Measurements from ENCODE around the gene ADGRF3. TPM values are rescaled to one million over a fixed set of nuclear protein-coding genes. Genes with fewer than 3 reads are reported as not detected.

The ADGRF3 gene
- total and polyA plus RNA-seq, 8 donors, result 0.28 to 1.4 (median 0.67) TPM

DNA sequence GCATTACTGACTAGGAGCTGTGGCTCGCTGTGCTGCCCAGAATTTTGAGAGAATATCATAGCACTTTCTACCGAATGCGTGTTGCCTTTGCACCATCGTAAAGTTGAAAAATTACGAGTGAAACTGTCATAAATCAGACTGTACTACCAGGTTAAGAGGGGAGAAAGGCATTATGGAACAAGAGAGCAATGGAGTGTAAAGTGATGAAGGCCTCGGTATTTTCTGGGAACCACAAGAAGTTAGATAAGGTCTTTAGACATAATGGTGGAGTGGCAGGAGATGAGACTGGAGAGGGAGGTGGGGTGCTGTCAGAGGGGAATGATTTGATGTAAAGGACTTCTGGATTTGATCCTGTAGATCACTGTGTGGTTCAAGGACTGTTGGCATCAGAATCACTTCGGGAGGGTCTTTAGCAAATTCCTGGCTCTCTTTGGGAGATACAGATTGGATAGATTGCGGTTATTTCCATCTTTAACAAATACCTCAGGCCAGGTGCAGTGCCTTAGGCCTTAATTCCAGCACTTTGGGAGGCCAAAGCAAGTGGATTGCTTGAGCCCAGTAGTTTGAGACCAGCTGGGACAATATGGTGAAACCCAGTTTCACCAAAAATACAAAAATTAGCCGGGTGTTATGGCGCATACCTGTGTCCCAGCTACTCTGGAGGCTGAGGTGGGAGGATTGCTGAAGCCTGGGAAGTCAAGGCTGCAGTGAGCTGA, 4.9 kb upstream of the ADGRF3 start:
- 96% methylated on average over 10 of the region's 10 CpGs for WGBS, 2 donors
- intact Hi-C loops (cut with DNase I), result no loop called here

DNA sequence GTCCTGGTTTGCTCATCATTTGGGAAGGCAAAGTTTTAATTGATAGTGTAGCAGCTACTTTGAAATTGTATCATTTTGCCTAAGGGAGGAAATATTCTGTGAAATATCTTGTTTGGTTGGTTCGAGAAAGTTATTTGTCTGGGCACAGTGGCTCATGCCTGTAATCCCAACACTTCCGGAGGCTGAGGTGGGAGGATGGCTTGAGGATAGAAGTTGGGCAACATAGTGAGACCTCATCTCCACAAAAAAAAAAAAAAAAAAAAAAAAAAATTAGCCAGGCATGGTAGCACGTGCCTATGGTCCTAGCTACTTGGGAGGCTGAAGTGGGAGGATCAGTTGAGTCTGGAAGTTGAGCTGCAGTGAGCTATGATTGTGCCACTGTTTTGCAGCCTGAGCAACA, 3.1 kb upstream of the ADGRF3 start:
- no peaks in the 10 kb centered on the region for H3K27me3 ChIP-seq
- H3K4me1 ChIP-seq, result peaks cover 13 to 18% (median 16%) of the 10 kb centered on the region in 3 donors
- DNase-seq (no peak), FAIRE-seq (no peak), ATAC-seq (no peak)
- no peaks in the 10 kb centered on the region for H3K9me3 ChIP-seq
- no peak overlapping the region for H3K4me3 ChIP-seq
- intact Hi-C loops (cut with DNase I), result no loop called here
- no peaks in the 10 kb centered on the region for H3K36me3 ChIP-seq
- no peak overlapping the region for H3K27ac ChIP-seq
- TF ChIP-seq, protein P1, sequence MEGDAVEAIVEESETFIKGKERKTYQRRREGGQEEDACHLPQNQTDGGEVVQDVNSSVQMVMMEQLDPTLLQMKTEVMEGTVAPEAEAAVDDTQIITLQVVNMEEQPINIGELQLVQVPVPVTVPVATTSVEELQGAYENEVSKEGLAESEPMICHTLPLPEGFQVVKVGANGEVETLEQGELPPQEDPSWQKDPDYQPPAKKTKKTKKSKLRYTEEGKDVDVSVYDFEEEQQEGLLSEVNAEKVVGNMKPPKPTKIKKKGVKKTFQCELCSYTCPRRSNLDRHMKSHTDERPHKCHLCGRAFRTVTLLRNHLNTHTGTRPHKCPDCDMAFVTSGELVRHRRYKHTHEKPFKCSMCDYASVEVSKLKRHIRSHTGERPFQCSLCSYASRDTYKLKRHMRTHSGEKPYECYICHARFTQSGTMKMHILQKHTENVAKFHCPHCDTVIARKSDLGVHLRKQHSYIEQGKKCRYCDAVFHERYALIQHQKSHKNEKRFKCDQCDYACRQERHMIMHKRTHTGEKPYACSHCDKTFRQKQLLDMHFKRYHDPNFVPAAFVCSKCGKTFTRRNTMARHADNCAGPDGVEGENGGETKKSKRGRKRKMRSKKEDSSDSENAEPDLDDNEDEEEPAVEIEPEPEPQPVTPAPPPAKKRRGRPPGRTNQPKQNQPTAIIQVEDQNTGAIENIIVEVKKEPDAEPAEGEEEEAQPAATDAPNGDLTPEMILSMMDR (IDR thresholded peaks at IDR 0.05), result no peak
- 89 to 97% methylated on average over 3 of the region's 3 CpGs for WGBS, 2 donors

More for the DNA sequence above, 4.9 kb upstream of the ADGRF3 start:
- Histone ChIP-seq H3K27ac (no peak overlapping the region), H3K4me1 (peaks cover 13 to 15% (median 14%) of the 10 kb centered on the region in 3 donors), H3K36me3 (no peaks in the 10 kb centered on the region), H3K4me3 (no peak overlapping the region), H3K9me3 (no peaks in the 10 kb centered on the region), H3K27me3 (no peaks in the 10 kb centered on the region)
- DNase-seq (no peak), FAIRE-seq (no peak), ATAC-seq (no peak)
- TF ChIP-seq, protein P1 (IDR thresholded peaks at IDR 0.05), result no peak

DNA sequence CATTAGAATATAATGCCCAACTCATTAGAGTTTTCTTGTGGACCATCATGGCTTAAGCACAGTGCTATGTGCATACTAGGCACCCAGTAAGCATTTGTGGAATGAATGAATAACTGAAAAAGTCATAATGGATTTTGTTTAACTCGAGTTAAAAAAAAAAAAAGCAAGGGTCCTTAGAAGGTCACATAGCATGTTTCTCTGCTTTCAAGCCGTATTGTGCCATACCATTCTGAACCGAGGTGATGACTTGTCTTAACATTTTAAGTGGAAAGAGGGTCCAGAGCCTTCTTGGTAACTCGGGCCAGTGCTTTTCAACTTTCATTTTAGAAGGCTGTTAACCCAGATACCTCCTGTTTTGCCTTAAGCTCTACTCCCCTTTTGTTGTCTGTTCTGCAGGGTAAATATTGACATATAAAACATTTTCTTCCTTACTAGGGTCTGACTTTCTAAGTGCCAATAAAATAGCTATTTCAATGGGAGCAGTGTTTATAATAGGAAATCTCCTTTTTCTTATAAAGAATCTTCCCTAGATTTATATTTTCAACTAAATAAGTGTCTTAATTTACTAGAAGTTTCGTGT, 787 bp upstream of the ADGRF3 start:
- Histone ChIP-seq H3K4me1 (peaks cover 13 to 27% (median 23%) of the 10 kb centered on the region in 3 donors), H3K9me3 (no peaks in the 10 kb centered on the region), H3K27ac (peak overlapping the region in 2 of 4 donors; percentile 89 to 93), H3K4me3 (peak overlapping the region in 3 of 4 donors; percentile 81 to 88 (median 84)), H3K36me3 (no peaks in the 10 kb centered on the region), H3K27me3 (no peaks in the 10 kb centered on the region)
- intact Hi-C loops (cut with DNase I), result no loop called here
- ATAC-seq (no peak), FAIRE-seq (no peak), DNase-seq (no peak)
- TF ChIP-seq, protein P1 (IDR thresholded peaks at IDR 0.05), result no peak
- WGBS, 2 donors, result 13 to 21% methylated on average over 5 of the region's 5 CpGs

DNA sequence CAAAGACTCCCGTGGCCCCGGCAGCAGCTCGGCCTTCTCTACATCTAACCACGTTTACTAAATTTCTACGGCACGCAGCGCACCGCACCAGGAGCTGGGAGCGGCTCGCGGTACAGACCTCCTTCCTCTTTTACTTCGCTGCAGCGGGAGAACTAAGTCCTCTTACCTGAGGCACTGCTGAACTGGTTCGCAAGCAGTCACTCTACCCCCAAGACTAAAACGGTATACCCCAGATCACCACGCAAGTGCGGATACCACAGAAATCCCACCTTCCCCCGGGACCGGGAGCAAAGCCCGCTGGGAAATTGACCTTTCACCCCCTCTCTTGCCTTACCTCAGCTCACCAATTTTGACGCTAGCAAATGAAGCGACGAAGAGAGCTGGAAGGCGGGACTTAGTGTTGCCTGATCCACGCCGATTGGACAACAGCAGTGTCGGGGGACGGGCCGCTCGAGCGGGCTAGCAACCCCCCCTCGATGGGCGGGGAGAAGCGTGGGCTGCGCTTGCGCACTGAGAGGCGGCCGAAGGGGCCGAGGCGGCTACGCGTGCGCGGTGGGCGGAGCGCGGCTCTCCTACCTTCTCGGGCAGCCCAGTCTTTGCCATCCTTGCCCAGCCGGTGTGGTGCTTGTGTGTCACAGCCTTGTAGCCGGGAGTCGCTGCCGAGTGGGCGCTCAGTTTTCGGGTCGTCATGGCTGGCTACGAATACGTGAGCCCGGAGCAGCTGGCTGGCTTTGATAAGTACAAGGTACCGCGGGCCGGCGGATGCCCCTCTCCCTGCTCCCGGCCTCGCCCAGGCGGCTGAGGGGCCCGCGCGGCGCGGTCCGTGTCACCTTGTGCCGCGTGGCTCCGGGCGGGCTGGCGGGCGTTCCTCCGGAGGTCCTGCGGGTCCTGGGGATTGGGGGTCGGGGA, 790 bp downstream of the ADGRF3 start, which contains the start of gene SELENOI:
SELENOI (plus strand) TSS at position 599 of the 909 bp plus-strand sequence; CDS start at position 689, 90 bp downstream.
- no peaks in the 10 kb centered on the region for H3K36me3 ChIP-seq
- peak; percentile 96 to 97 (median 96) for ATAC-seq
- TF ChIP-seq, protein P1 (IDR thresholded peaks at IDR 0.05), result no peak
- intact Hi-C loops (cut with DNase I), result no loop called here
- peak; percentile 23 for FAIRE-seq
- peaks cover 14 to 27% (median 23%) of the 10 kb centered on the region in 3 donors for H3K4me1 ChIP-seq
- no peaks in the 10 kb centered on the region for H3K9me3 ChIP-seq
- peak within 1 kb of the TSS; percentile 81 to 92 (median 86) for H3K4me3 ChIP-seq
- H3K27me3 ChIP-seq, result no peaks in the 10 kb centered on the region
- H3K27ac ChIP-seq, result peak within 1 kb of the TSS; percentile 79 to 93 (median 89)
- peak; percentile 98 to 100 (median 100) for DNase-seq
- WGBS, 2 donors, result 0% methylated on average over 79 to 80 of the region's 80 CpGs

Measured in pancreas (tissue), 10 donors.